ENCODE data around the gene KCNMA1.

The KCNMA1 gene

GRCh38 chr10:77189075-77189474, 448.5 kb downstream of the KCNMA1 start:
- TF ChIP-seq, protein P1, sequence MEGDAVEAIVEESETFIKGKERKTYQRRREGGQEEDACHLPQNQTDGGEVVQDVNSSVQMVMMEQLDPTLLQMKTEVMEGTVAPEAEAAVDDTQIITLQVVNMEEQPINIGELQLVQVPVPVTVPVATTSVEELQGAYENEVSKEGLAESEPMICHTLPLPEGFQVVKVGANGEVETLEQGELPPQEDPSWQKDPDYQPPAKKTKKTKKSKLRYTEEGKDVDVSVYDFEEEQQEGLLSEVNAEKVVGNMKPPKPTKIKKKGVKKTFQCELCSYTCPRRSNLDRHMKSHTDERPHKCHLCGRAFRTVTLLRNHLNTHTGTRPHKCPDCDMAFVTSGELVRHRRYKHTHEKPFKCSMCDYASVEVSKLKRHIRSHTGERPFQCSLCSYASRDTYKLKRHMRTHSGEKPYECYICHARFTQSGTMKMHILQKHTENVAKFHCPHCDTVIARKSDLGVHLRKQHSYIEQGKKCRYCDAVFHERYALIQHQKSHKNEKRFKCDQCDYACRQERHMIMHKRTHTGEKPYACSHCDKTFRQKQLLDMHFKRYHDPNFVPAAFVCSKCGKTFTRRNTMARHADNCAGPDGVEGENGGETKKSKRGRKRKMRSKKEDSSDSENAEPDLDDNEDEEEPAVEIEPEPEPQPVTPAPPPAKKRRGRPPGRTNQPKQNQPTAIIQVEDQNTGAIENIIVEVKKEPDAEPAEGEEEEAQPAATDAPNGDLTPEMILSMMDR (IDR thresholded peaks at IDR 0.05; ENCODE audit: insufficient read depth, low read length, poor library complexity, severe bottlenecking) = no peak
- Histone ChIP-seq H3K36me3 (ENCODE audit: control insufficient read depth, insufficient read depth, low read length) (no peaks in the 10 kb centered on the region), H3K4me3 (replicated peaks; ENCODE audit: low read depth, low read length) (no peak overlapping the region), H3K27me3 (replicated peaks; ENCODE audit: control insufficient read depth, insufficient read depth, low read length) (no peaks in the 10 kb centered on the region)
- no peak for DNase-seq (ENCODE audit: extremely low read depth, insufficient read length)

- DNase-seq (ENCODE audit: extremely low read depth, insufficient read length) = no peak
- TF ChIP-seq, protein P1 (IDR thresholded peaks at IDR 0.05; ENCODE audit: insufficient read depth, low read length, poor library complexity, severe bottlenecking) = no peak
- no peak overlapping the region for H3K4me3 ChIP-seq (replicated peaks; ENCODE audit: low read depth, low read length)
- no peaks in the 10 kb centered on the region for H3K27me3 ChIP-seq (replicated peaks; ENCODE audit: control insufficient read depth, insufficient read depth, low read length)
- H3K36me3 ChIP-seq (ENCODE audit: control insufficient read depth, insufficient read depth, low read length) = no peaks in the 10 kb centered on the region
These were observed 449.1 kb downstream of the KCNMA1 start for GRCh38 chr10:77188521-77188920.

- TF ChIP-seq, protein P1 (IDR thresholded peaks at IDR 0.05; ENCODE audit: insufficient read depth, low read length, poor library complexity, severe bottlenecking) = no peak
- no peaks in the 10 kb centered on the region for H3K27me3 ChIP-seq (replicated peaks; ENCODE audit: control insufficient read depth, insufficient read depth, low read length)
- no peaks in the 10 kb centered on the region for H3K36me3 ChIP-seq (ENCODE audit: control insufficient read depth, insufficient read depth, low read length)
- H3K4me3 ChIP-seq (replicated peaks; ENCODE audit: low read depth, low read length) = no peak overlapping the region
- DNase-seq (ENCODE audit: extremely low read depth, insufficient read length) = no peak
These were observed 449.6 kb downstream of the KCNMA1 start for GRCh38 chr10:77188000-77188395.

DNA sequence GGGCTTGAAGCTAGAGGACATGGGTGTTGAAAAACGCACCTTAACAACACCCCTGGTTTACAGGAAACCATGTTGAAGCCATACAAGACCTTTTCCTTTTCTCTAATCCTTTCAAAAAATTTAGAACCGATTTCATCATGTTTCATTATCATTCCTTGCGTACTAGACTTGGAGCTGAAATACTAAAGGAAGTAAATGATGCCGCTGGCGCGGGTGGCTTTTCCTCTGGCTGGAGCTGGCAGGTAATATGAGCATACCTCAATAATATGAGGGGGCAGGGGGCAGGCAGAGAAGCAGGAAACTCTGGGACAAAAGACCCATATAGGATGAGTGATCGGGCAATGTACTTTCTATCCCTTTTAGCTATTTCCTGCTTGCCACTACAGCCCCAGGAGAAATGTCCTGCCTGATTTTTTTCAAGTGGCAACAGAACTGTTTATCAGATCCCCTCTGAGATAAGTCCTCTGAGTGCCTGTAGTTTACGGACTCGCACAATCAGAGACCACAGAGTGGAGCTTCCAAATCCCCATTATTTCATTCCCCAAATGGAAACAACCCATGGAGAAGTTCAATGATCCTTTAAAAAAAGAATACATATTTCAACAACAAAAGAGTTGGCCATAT, 450.1 kb downstream of the KCNMA1 start:
- TF ChIP-seq, protein P1 (IDR thresholded peaks at IDR 0.05; ENCODE audit: insufficient read depth, low read length, poor library complexity, severe bottlenecking) = no peak
- no peaks in the 10 kb centered on the region for H3K36me3 ChIP-seq (ENCODE audit: control insufficient read depth, insufficient read depth, low read length)
- DNase-seq (ENCODE audit: extremely low read depth, insufficient read length) = no peak
- H3K27me3 ChIP-seq (replicated peaks; ENCODE audit: control insufficient read depth, insufficient read depth, low read length) = no peaks in the 10 kb centered on the region
- no peak overlapping the region for H3K4me3 ChIP-seq (replicated peaks; ENCODE audit: low read depth, low read length)

GRCh38 chr10:77186936-77187335, 450.7 kb downstream of the KCNMA1 start:
- no peak overlapping the region for H3K4me3 ChIP-seq (replicated peaks; ENCODE audit: low read depth, low read length)
- TF ChIP-seq, protein P1 (IDR thresholded peaks at IDR 0.05; ENCODE audit: insufficient read depth, low read length, poor library complexity, severe bottlenecking) = no peak
- H3K36me3 ChIP-seq (ENCODE audit: control insufficient read depth, insufficient read depth, low read length) = no peaks in the 10 kb centered on the region
- no peak for DNase-seq (ENCODE audit: extremely low read depth, insufficient read length)
- H3K27me3 ChIP-seq (replicated peaks; ENCODE audit: control insufficient read depth, insufficient read depth, low read length) = no peaks in the 10 kb centered on the region

DNA sequence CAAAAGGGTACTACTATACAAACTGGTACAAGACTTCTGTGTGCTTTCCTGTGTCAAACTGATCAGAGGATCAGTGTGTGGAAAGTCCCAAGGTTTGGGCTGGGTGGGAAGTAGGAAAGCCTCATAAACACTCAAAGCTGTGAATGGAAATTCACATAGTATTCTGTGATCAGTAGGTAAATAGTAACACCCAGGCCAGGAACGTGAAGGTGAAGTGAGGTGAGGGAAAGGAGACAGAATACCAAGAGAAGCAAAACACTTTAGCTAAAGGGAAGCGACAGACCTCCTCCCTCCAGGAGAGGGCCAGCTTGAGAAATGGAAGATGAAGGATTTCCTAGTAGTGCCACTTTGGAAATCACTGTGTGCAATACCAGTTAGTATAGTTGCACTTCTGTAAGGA, 451.9 kb downstream of the KCNMA1 start:
- Histone ChIP-seq H3K36me3 (ENCODE audit: control insufficient read depth, insufficient read depth, low read length) (no peaks in the 10 kb centered on the region), H3K27me3 (replicated peaks; ENCODE audit: control insufficient read depth, insufficient read depth, low read length) (peaks cover 2% of the 10 kb centered on the region; the same call in 1 of the 2 replicates), H3K4me3 (replicated peaks; ENCODE audit: low read depth, low read length) (no peak overlapping the region)
- TF ChIP-seq, protein P1 (IDR thresholded peaks at IDR 0.05; ENCODE audit: insufficient read depth, low read length, poor library complexity, severe bottlenecking) = no peak
- DNase-seq (ENCODE audit: extremely low read depth, insufficient read length) = no peak
